ENCODE results near the gene PEX5. TPM values are rescaled to one million over a fixed set of nuclear protein-coding genes. Genes with fewer than 3 reads are reported as not detected.

Gene PEX5
- total RNA-seq, 2 experiments from 2014 or later: 14.6 to 18.2 TPM

GRCh38 chr12:7259060-7259459 is 69.6 kb downstream of the PEX5 start:
- H3K4me1 Mint-ChIP-seq: no peaks in the 10 kb centered on the region
- no peak for DNase-seq
- H3K4me3 Mint-ChIP-seq: no peak overlapping the region
- ChIA-PET CTCF (no interaction called here), POLR2A (no interaction called here)
- H3K36me3 Mint-ChIP-seq (ENCODE audit: low read depth): no peaks in the 10 kb centered on the region
- H3K9me3 Mint-ChIP-seq: no peaks in the 10 kb centered on the region
- H3K27ac Mint-ChIP-seq: no peak overlapping the region
- peaks cover 17% of the 10 kb centered on the region for H3K27me3 Mint-ChIP-seq

Other genes with a start within 250 kb of the PEX5 start
- gene RNU7-1, start 245.9 kb upstream of the PEX5 start, total RNA-seq: not detected
- 100 to 1,000 TPM; 156 to 181 TPM for gene C12orf57, start 245.7 kb upstream of the PEX5 start, total RNA-seq
- 100 to 1,000 TPM; 346 to 354 TPM for gene PTPN6, start 238.3 kb upstream of the PEX5 start, total RNA-seq
- gene PHB2, start 219.0 kb upstream of the PEX5 start, total RNA-seq: 100 to 1,000 TPM; 214 to 230 TPM
- gene EMG1, start 218.8 kb upstream of the PEX5 start, total RNA-seq: 10 to 100 TPM; 41.8 to 53.3 TPM
- gene LPCAT3, start 171.2 kb upstream of the PEX5 start, total RNA-seq: 10 to 100 TPM; 36.8 to 45.4 TPM
- gene C1S, start 129.0 kb upstream of the PEX5 start, total RNA-seq: 1 to 10 TPM; 1.1 to 1.4 TPM
- 1 to 10 TPM; 2.2 to 3.5 TPM for gene C1R, start 97.2 kb upstream of the PEX5 start, total RNA-seq
- 10 to 100 TPM; 31.2 to 31.4 TPM for gene C1RL, start 80.5 kb upstream of the PEX5 start, total RNA-seq
- gene RBP5, start 60.8 kb upstream of the PEX5 start, total RNA-seq: under 1 TPM in 1 of 2 experiments, not detected in 1; 0.42 TPM
- gene CLSTN3, start 59.3 kb upstream of the PEX5 start, total RNA-seq: 10 to 100 TPM; 74.0 to 74.1 TPM
- gene ACSM4, start 114.4 kb downstream of the PEX5 start, total RNA-seq: not detected